GM12892 (cell line): ENCODE measurements around the gene DGCR2.

Experiments
- POLR2A ChIP-seq: IDR thresholded peaks from 2 replicates; pipeline ENCODE4 v1.6.1; 2011; ENCODE audit warnings: low read depth, low read length, control low read depth
- POLR2AphosphoS5 ChIP-seq: IDR thresholded peaks from 2 replicates; pipeline ENCODE4 v1.6.1; 2011; ENCODE audit warnings: low read depth, low read length, control low read depth
- TAF1 ChIP-seq: IDR thresholded peaks from 2 replicates; pipeline ENCODE4 v1.6.1; 2011; ENCODE audit warnings: low read depth, mild to moderate bottlenecking, control low read depth, low read length, borderline replicate concordance

- TF ChIP-seq TAF1: no peak
- no peak for TF ChIP-seq POLR2A
- no peak for TF ChIP-seq POLR2AphosphoS5
Observed at GRCh38 chr22:19136915-19137314, 14.7 kb upstream of the DGCR2 start.
